ENCODE measurements around the gene RRN3.

DNA sequence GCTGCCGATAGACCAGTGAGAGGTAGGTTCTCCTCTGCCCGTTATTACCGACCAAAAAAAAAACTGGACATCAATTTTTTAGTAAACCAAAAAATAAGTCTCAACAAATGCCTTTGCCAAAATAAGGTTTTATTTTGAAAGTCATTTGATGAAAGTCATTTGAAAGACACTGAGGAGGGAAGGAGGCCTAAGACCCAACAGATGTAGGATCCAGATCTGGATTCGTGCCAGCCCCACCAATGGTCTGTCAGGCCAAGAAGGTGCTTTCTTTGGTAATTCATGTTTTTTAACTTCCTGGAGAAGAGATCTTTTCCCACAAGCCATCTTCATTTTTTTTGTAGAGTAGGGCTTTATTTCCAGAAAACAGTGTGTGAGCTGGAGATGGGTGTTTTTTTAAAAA is 56.3 kb downstream of the RRN3 start:
- TF ChIP-seq CTCF (IDR thresholded peaks at IDR 0.05) (no peak), POLR2A (IDR thresholded peaks at IDR 0.05) (no peak)
